Measurements from ENCODE around the gene LPO.

The LPO gene

DNA sequence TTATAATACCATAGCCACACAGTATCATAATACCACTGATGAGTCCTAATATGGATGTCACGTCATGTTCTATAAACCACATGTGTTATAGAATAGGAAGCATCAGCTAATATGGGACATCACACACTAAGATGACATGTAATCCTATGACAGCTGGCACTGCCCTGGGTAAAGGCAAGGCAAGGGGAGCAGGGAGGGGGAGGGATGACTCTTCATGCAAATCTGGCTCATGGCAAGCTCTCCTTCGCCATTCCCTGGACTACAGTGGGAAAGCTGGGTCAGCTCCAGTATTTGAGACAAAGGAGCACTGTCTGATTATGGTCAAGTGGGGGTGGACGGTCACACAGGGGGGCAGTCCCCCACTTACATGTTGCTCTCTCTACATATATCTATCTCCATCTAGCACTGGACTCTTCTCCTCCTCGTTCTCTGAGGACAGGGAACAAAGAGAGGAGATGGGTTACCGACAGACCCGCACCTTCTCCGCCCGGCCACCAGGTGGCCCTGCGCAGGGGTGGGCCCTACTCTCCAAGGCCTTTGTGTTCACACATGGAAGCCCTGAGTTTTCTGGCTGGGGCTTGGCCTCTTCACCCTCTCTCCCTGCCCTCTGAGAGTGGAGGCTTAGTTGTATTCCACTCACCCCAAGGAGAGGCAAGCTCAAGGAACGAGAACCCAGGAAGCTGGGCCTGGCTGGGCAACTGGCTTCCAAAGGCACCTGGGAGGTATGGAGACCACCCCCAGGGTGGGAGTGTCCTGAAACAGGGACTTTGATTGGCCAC is 65.8 kb downstream of the LPO start:
- peak in 2 of 3 experiments; percentile 32 to 37 for DNase-seq (ENCODE audit: low read depth in 3 of 3)

DNA sequence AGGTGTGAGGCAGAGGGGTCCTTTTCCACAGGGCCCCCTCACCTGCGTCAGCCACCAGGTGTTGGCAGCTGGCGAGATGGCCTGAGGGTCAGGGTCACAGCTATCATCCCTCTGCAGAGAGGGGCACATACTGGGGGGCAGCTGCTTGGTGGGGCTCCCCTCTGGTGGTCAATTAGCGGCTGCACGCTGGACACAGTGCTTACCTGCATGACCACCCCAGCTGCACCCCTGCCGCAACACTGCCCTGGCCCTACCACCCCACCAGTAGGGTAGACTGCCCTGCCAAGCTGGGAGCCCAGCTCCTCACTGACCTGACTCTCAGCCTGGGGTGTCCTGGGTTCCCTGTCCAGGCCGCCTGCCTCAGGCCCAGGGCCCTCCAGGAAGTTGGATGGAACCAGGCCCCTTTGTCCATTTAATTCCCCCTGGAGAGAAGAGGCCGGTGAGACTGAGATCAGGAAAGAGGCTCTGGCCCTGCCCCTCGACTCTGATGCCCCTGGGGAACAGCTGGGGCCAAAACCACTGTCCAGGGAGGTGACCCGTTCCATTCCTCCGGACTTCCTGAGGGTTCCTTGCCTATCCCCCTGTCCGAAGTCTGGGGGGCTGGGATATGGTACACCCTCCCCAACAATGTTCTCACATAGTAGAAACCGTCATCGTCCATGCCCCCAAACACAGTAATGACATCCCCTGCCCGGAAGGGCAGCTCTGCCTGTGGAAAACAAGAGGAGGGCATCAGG is 66.5 kb downstream of the LPO start:
- DNase-seq (ENCODE audit: low read depth in 3 of 3), result no peak

DNA sequence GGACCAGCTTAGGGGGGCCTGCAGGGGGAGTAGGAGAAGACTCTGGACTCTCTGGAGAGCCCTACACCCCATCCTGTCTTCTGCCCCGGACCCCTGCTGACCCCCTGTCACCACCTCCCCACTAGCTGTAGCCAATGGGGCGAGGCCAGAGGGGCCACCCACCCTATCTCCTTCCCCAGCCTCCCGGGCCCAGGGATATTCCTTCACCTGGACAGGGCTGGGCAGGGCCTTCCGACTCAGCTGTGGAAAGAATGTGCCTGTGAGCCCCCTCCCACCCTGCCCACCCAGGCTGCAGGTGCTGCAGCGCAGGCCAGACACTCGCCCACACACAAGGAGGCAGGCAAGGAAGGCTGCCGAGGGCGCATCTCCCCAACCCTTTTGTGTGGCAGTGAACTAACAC is 67.2 kb downstream of the LPO start:
- DNase-seq (ENCODE audit: low read depth in 3 of 3), result no peak

DNA sequence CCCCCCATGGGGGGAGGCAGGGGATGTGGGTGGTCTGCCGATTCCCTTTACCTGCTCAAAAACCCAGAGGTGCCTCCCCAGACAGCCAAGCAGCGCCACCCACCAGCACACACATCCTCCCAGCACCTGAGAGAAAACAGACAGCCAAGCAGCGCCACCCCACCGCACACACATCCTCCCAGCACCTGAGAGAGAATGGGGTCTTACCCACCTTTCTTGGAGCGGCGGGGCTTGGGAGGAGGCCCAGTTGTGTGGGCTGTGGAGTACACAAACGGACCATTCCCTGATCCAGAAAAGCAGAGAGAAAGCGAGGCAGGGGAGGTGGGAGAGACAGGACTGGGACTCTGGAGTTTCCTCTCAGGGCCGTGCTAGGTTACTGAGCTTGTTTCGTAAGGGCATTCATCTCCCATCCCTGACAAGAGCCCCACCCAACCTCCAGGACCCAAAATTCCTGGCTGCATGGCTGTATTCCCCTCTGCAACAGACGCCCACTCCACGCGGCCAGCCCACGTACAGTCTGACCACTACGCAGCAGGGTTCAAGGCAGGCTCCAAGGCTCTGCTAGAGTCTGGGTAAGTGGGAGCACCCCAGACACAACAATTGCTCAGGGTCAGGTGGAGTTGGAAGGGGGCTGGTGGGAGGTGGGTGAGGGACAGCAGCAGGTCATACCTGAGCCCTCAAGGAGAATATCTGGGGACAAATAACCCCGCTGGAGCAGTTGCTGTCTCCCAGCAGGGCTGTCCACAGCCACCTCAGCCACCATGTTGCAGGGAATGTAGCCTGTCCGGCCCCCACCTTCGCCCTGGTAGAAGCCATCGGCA is 68.0 kb downstream of the LPO start:
- DNase-seq (ENCODE audit: low read depth in 3 of 3), result no peak

DNA sequence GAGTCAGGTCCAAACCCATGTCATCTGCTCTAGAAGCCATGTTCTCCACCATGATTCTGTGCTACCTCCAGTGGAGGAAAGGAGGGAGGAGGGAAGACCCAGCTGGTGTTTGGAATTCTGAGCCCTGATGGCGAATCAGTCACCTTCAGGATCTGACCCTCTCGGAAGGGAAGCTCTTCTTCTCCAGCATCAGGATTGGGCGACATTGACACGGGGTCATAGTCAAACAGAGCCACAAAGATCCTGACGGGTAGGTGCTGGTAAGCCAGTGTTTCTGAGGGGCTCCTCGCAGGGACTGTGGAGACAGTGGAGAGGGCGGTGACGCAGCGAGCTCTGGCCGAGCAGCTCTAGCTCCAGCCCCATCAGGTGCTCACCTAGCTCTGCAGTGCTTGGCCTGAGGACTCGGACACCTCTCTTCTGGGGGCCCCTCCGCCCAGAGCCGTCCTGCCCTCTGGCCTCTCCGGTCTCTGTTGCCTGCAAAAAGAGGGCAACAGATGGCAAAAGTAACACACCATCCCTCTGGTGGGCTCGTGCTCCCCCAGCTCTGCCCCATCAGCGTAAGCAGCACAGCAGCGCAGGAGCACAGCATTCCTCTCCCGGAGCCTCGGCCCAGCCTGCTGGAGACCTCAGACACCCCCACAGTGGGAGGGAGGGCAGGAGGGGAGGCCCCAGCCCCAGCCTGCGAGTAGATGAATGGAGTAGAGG is 69.2 kb downstream of the LPO start:
- no peak for DNase-seq (ENCODE audit: low read depth in 3 of 3)

DNA sequence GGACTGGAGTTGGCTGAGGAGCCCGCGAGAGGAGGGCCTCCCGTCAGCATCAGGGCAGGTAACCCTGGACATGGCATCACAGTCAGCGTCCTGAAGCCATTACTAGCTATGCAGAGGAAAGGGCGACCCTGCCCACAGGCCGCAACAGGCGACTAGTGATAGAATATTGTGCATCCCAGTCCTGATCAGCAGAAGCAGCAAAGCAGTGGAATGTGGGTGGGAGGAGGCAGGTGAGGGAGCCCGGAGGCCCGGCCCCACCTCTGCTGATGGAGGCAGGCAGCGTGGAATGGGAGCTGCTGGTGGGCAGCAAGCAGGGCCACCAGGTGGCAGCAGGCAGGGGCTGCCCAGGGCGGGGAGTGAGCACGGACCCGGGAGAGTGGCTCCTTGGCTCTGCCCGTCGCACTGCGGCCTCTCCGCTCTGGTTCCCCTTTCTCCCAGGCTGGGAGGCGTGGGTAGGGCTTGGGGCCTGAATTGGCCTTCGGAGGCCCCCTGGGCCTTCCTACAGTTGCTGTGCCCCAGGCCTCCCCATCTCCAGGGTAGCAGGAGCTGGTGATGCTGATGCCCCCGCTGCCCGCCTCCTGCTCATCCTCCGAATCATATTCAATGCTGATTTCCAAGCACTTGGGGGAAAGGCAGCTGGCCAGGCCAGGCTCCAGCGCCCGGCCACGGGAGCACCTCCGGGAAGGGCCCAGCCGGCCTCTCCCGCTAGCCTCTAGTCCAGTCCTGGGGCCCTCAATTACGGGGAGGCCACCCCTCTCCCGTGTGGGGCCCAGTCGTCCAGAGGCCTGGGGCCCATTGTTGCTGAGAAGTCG is 70.0 kb downstream of the LPO start:
- no peak for DNase-seq (ENCODE audit: low read depth in 3 of 3)

DNA sequence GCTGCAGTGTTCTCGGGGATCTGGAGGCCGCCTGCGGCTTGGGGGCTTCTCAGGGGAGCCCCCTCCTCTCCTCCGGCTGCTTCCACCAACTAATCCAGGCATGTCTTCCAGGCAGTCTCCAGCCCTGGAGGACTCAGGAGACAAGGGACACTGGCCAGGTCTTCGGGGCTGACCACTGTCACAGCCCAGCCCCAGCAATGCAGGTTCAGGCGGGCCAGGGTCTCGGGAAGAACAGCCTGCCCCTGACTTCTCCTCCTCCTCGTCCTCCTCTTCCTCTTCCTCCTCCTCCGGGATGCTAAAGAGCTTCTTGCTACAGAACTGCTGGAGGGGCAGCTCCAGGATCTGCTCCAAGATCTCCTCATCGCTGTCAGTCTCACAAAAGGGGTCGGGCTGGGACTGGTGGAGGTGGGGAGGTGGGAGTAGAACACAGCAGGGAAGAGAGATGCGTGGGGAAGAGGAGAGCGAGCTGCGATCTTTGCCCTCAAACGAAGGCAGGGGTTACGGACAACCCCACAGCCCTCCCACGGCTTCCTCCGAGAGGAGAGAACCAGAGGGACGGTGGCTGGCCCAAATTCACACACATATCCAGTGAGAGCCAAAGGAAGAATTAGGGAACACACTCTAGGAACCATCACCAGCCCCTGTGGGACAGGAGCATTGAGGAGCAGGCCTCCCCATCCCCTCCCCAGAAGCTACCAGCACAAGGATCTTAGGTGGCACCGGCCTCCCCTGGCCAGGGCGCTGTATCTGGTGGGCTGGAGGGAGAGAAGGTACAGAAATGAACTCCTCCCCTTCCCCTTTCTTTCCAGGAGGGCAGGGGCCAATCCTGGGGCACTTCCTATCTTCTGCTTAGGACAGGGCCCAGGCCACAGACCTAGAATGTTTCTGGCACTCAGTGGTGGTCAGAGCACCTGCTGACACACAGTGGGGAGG is 70.9 kb downstream of the LPO start:
- DNase-seq (ENCODE audit: low read depth in 3 of 3), result no peak

DNA sequence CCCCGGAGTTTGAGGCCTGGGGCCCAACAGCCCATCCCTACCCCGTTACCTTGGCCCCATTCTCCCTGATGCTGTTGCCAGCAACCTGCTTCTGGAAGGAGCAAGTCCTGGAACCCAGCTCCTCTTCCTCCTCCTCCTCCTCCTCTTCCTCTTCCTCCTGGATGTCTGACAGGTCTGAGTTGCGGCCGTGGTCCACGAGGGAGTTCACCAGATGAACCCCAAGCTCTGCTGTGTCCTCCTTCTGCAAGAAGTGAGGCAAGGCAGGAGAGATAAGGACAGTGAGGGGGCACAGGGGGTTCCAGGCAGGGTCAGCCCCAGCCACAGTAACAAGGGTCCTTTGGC is 71.5 kb downstream of the LPO start:
- no peak for DNase-seq (ENCODE audit: low read depth in 3 of 3)

DNA sequence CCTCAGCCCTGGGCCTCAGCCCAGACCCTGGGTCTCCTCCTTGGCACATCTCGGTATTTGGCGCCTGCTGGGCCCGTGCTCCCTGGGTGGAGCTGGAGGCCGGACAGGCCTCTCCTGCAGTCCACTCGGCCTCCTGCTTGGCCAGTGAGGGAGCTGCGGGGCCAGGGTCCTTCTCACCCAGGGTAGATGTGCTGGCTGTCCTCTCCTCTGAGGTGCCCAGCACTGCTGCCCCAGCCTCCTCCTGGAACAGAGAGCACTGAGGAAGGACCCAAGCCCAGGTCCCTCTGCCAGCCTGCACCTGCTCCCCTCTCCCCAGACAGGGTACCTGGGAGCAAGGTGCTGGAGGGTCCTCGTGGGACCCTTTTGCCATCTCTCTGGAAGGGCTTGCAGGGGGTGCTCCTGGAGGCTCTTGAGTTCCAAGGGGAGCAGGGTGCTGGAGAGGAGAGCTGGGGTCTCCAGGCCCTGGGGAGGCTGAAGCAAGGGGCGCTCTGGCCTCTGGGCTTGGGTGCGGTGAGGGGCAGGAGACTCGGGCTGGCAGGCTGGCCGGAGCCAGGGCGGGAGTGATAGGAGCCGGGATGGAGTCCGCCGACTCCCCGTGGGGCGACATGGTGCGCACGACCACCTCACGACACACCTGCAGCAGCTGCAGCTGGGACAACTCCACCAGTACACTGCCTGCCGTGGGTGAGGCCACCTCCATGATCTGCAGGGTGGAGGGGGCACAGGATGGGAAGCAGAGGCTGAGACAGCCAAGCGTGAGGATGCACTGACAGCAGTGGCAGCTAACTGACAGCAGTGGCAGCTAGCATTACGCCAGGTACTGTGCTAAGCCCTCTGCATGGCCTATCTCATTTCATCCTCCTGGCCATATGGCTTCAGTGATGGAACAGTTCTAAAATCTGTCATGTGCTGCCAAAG is 72.4 kb downstream of the LPO start:
- no peak for DNase-seq (ENCODE audit: low read depth in 3 of 3)

DNA sequence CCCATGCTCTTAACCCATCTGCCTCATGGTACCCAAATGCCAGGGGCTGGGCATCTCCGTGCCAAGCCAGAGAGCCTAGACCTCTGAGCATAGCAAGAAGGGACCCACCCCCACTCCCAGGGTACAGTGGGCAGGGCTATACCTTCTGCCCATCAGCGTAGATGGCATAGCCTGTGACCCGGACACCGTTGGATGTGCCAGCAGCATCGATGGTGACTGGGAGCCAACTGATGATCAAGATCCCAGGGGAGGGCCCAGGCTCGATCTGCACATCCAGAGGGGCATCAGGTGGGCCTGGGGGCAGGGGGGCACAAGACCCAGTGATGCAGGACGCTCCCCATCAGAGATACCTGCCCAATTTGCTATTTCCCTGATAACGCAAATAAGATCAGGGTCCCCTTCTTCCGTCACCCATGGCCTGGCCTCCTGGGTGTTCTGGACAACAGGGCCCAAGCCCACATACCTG is 73.1 kb downstream of the LPO start:
- DNase-seq (ENCODE audit: low read depth in 3 of 3), result no peak

DNA sequence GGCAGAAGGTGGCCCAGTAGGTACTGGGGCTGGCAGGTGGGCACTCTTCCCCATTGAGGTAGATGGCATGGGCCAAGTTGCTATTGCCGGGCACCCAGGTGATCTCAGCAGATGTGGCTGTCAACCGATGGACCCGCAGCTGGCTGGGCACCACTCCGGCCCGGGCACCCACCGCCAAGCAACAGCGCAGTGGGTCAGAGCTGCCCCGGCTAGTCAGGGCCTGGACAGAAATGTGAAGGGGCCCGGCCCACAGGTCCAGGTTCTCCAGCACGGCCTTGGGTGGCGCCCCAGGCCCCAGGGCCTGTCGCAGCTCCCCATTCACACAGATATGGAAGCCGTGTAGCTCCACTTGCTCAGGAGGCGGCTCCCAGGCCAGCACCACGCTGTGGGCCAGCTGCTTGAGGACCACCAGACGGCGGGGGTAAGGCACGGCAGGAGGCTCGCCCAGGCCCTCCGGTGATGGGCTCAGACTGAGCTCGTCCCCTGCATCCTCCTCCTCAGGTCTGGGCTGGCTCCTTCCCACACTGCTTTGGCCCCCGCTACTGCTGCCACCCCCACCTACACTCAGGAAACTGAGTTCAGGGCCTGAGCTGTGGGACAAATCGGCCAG is 73.7 kb downstream of the LPO start:
- no peak for DNase-seq (ENCODE audit: low read depth in 3 of 3)

DNA sequence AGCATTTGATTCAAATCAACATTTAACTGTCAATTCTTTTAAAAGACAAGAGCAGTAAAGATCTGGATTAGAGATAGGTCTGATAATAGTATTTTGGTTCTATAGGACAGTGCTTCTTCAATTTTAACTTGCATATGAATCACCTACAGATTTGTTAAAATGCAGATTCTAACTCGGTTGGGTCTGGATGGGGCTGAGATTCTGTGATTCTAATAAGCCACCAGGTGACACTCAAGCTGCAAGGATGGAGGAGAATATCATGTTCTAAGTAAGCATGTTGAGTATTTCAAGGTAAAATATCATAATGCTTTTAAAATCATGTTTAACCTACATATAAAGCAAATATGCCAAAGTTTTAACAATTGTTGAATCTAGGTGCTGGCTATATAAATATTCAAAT is 74.4 kb downstream of the LPO start:
- no peak for DNase-seq (ENCODE audit: low read depth in 3 of 3)

DNA sequence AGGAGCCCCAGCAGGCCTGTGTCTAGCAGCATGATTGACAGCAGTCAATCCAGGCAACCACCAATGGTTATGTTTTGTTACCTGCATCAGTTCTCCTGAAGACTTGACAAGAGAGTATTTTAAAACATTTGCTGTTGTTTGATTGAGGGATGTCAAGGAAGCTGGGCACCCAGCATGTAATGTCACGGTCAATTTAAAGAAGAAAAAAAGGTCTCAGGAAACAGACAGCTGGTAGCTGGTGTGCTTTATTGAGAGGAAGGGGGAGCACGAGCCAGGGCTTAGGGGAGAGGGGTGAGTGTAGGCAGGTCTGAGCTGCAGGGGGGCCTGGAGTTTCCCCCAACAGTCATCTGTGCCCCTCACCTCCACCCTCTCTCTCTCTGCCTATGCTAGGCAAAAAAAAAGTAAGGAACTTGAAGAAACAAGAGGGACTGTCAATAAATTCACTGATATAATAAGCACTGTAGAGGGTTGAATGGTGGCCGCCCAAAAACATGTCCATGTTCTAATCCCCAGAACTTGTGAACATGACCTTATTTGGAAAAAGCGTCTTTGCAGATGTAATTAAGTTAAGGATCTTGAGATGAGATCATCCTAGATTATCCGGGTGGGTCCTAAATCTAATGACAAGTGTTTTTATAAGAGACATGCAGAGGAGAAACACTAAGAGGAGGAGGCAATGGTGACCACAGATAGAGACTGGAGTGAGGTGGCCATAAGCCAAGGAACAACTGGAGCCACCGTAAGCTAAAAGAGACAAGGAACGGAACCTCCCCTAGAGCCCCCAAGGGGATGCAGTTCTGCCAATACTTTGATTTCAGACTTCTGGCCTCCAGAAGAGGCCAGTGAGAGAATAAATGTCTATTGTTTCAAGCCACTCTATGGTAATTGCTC is 75.7 kb downstream of the LPO start:
- no peak for DNase-seq (ENCODE audit: low read depth in 3 of 3)

DNA sequence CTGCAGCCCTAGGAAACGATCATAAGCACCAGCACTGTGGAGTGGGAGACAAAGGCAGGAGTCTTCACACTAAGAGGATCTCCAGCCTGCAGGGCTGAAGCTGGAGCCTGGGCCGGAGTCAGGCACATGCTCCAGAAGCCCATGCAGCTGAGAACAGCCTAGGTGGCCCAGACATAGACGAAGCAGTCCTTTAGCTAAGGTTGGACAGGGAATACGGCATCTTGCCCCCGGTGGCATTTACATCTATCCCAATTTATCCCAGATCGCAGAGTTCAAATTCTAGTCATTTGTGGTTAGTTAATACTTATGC is 76.3 kb downstream of the LPO start:
- no peak for DNase-seq (ENCODE audit: low read depth in 3 of 3)

DNA sequence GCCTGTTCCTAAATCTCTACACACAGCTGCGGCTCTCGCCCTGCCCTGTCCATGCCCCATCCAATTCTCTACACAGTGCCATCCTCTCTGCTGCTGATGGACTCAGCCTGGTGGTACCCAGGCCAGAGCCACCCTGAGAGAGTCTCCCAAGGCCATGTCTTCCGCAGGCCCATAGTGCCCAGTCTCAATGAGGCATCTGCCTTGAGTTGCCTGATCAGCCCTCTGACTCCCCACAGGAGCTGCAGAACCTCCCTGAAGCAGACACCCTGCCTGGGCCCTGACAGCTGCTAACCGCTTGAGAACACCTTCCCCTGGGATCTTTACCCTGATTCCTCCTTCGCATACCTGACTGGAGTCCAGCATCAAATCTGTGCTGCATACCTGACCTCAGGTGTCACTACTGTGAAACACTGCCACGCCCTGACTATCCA is 76.9 kb downstream of the LPO start:
- DNase-seq (ENCODE audit: low read depth in 3 of 3), result no peak

DNA sequence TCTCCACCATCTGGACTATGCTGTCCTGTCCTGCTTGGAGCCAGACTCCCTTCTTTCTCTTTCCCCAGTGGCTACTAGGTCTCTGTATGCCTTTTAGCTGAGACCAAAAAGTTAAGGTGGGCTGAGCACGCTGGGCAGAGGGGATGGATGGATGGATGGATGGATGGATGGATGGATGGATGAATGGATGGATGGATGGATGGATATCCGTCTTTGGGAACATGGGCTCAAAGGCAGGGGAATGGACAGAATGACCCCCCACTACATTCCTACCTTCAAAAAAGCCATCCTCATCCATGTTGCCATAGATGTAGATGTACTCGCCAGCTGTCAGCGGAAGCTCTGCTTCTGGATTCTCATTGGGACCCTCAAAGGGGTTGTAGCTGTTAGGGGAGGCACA is 77.4 kb downstream of the LPO start:
- no peak for DNase-seq (ENCODE audit: low read depth in 3 of 3)

DNA sequence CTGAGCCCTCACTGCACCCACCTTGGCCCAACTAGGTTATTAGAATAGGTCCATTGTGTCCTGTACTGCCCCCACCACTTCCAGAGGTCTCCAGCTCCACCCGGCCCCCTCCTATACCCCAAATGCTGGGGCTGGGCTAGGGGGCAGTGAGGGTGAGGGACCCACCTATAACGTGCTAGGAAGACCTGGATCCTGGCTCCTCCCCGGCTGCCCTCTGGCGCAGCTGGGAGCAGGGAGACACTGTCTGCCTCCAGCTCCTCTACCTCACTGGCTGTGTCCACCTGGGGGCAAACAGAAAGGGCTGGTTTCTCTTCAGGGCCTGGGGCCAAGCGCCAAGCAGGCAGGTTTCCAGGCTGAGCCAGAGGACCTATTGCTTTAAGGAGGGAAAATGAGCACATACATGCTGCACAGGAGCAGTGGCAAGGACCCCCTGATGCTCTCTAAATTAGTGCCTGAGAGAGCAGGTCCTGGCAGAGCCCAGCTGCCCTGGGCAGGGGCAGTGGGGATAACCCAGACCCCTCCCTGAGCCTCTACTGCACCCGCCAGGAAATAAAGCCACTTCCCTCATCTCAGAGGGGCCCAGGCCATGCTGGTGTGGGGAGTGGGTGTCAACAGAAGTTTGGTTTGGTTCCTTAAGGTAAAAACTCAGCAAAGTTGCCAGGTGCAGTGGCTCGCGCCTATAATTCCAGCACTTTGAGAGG is 78.0 kb downstream of the LPO start:
- DNase-seq (ENCODE audit: low read depth in 3 of 3), result no peak

Measured in stimulated activated CD4-positive, alpha-beta T cell treated with anti-CD3 and anti-CD28 coated beads, TNF-alpha, amount 100 ng/mL, for 4 hours (primary cell).